DOHH2 (cell line): Measurements from ENCODE around the gene VWF.

Experiments
- H3F3A ChIP-seq: fragments of 200-600 bp; sonication (generic), shearing (Covaris generic); 2 replicates; pipeline ENCODE4 v1.6.0; 2016; ENCODE audit warnings: antibody characterized with exemption, mild to moderate bottlenecking; ENCODE audit not compliant: control insufficient read depth, insufficient read depth
- H3K27ac ChIP-seq: fragments of 200-600 bp; sonication (generic); 2 replicates; pipeline ENCODE4 v1.5.1; 2014; ENCODE audit warnings: low read depth, mild to moderate bottlenecking, low read length, moderate library complexity
- H3K27me3 ChIP-seq: fragments of 200-600 bp; sonication (generic); 2 replicates; pipeline ENCODE4 v1.6.1; 2014; ENCODE audit warnings: mild to moderate bottlenecking, low read length, mixed read lengths; ENCODE audit not compliant: control insufficient read depth
- H3K36me3 ChIP-seq: fragments of 200-600 bp; sonication (generic); 2 replicates; pipeline ENCODE4 v1.6.1; 2014; ENCODE audit warnings: mild to moderate bottlenecking, low read length, moderate library complexity, mixed read lengths; ENCODE audit not compliant: control insufficient read depth
- H3K4me1 ChIP-seq: fragments of 200-600 bp; sonication (generic); 2 replicates; pipeline ENCODE4 v1.6.1; 2014; ENCODE audit warnings: mild to moderate bottlenecking, low read length, mixed read lengths; ENCODE audit not compliant: control insufficient read depth
- H3K4me2 ChIP-seq: fragments of 200-600 bp; sonication (generic); 2 replicates; pipeline ENCODE4 v1.6.0; 2014; ENCODE audit warnings: mild to moderate bottlenecking, low read length, moderate library complexity
- H3K4me3 ChIP-seq: fragments of 200-600 bp; sonication (generic); 2 replicates; pipeline ENCODE4 v1.5.1; 2014; ENCODE audit warnings: mild to moderate bottlenecking, low read length, mixed read lengths
- H3K79me2 ChIP-seq: fragments of 200-600 bp; sonication (generic); 2 replicates; pipeline ENCODE4 v1.6.1; 2014; ENCODE audit warnings: mild to moderate bottlenecking, low read length, mixed read lengths; ENCODE audit not compliant: control insufficient read depth
- H3K9me2 ChIP-seq: fragments of 200-600 bp; sonication (generic); replicated peaks from 2 replicates; pipeline ENCODE4 v1.6.1; 2014; ENCODE audit warnings: mild to moderate bottlenecking, low read length, mixed read lengths; ENCODE audit not compliant: control insufficient read depth
- H3K9me3 ChIP-seq: fragments of 200-600 bp; sonication (generic); 2 replicates; pipeline ENCODE4 v1.6.1; 2014; ENCODE audit warnings: antibody characterized with exemption, low read length, mixed read lengths; ENCODE audit not compliant: control insufficient read depth, insufficient read depth
- H4K20me1 ChIP-seq: fragments of 200-600 bp; sonication (generic); 2 replicates; pipeline ENCODE4 v1.6.0; 2014; ENCODE audit warnings: low read depth, mild to moderate bottlenecking, antibody characterized with exemption, low read length, moderate library complexity; ENCODE audit not compliant: control insufficient read depth, insufficient read depth
- CTCF ChIP-seq: fragments of 200-600 bp; sonication (generic); IDR thresholded peaks from one replicate; pipeline ENCODE4 v1.5.1; 2014; ENCODE audit warnings: antibody characterized with exemption, mild to moderate bottlenecking, low read depth, low read length; ENCODE audit not compliant: poor library complexity, severe bottlenecking
- EZH2phosphoT487 ChIP-seq: fragments of 200-600 bp; sonication (generic); IDR thresholded peaks from 2 replicates; pipeline ENCODE4 v1.6.1; 2017; ENCODE audit warnings: borderline replicate concordance, mild to moderate bottlenecking, antibody characterized with exemption, low read length, moderate library complexity, mixed read lengths

The VWF gene

GRCh38 chr12:5923751-5924150, 200.7 kb downstream of the VWF start:
- Histone ChIP-seq H3K4me3 (no peak overlapping the region), H3K27ac (no peak overlapping the region), H3K4me1 (no peaks in the 10 kb centered on the region), H4K20me1 (no peaks in the 10 kb centered on the region), H3K36me3 (no peaks in the 10 kb centered on the region), H3F3A (no peaks in the 10 kb centered on the region), H3K79me2 (no peaks in the 10 kb centered on the region), H3K27me3 (no peaks in the 10 kb centered on the region), H3K4me2 (no peak overlapping the region), H3K9me3 (no peaks in the 10 kb centered on the region), H3K9me2 (no peaks in the 10 kb centered on the region)
- TF ChIP-seq EZH2phosphoT487: no peak
- no peak for TF ChIP-seq CTCF

- H3K9me2 ChIP-seq: no peaks in the 10 kb centered on the region
- H3K4me2 ChIP-seq: no peak overlapping the region
- no peak overlapping the region for H3K4me3 ChIP-seq
- no peaks in the 10 kb centered on the region for H3K79me2 ChIP-seq
- no peaks in the 10 kb centered on the region for H3K36me3 ChIP-seq
- H3K27me3 ChIP-seq: no peaks in the 10 kb centered on the region
- H4K20me1 ChIP-seq: no peaks in the 10 kb centered on the region
- no peaks in the 10 kb centered on the region for H3F3A ChIP-seq
- no peak for TF ChIP-seq EZH2phosphoT487
- TF ChIP-seq CTCF: no peak
- H3K27ac ChIP-seq: no peak overlapping the region
- H3K9me3 ChIP-seq: no peaks in the 10 kb centered on the region
- no peaks in the 10 kb centered on the region for H3K4me1 ChIP-seq
These were observed 201.3 kb downstream of the VWF start for GRCh38 chr12:5923043-5923605.

GRCh38 chr12:5921966-5922899, 202.2 kb downstream of the VWF start:
- TF ChIP-seq CTCF (no peak), EZH2phosphoT487 (no peak)

More at GRCh38 chr12:5921966-5922899, 202.2 kb downstream of the VWF start:
- Histone ChIP-seq H3K27me3 (no peaks in the 10 kb centered on the region), H3F3A (no peaks in the 10 kb centered on the region), H3K4me2 (no peak overlapping the region), H3K9me3 (no peaks in the 10 kb centered on the region), H3K4me3 (no peak overlapping the region), H3K9me2 (no peaks in the 10 kb centered on the region), H3K36me3 (no peaks in the 10 kb centered on the region), H3K79me2 (no peaks in the 10 kb centered on the region), H3K27ac (no peak overlapping the region), H3K4me1 (no peaks in the 10 kb centered on the region), H4K20me1 (no peaks in the 10 kb centered on the region)
